BJ (cell line): ENCODE results near the gene MTNR1B. TPM values are rescaled to one million over a fixed set of nuclear protein-coding genes. Genes with fewer than 3 reads are reported as not detected.

Experiments used
- CTCF ChIA-PET: fragments of 350-600 bp; formaldehyde crosslinking; extraction: SDS; loops from one replicate; lab custom pipeline; 2021; ENCODE audit warnings: antibody characterized with exemption, inconsistent platforms; lab: Yijun Ruan, JAX
- POLR2A ChIA-PET: fragments of 300-600 bp; sonication (Branson Sonifier 250); formaldehyde crosslinking; extraction: SDS; loops from one replicate; lab custom pipeline; 2021; ENCODE audit warnings: antibody characterized with exemption; lab: Charles Lee
- DNase-seq: peaks from one replicate; pipeline ENCODE4 v3.0.0-alpha.2; 2011; ENCODE audit warnings: low read depth
- H3K27me3 ChIP-seq: 2 replicates; pipeline ENCODE4 v1.6.0; 2011; ENCODE audit warnings: low read length; ENCODE audit not compliant: control insufficient read depth, insufficient read depth
- H3K36me3 ChIP-seq: 2 replicates; pipeline ENCODE4 v1.5.1; 2011; ENCODE audit warnings: low read length; ENCODE audit not compliant: control insufficient read depth, insufficient read depth
- H3K4me3 ChIP-seq: 2 replicates; pipeline ENCODE4 v1.5.1; 2011; ENCODE audit warnings: low read depth, mild to moderate bottlenecking, control low read depth, low read length
- polyA minus RNA-seq: library from RNA; depleted of rRNA, polyadenylated mRNA; stranded (reverse); fragments of >200 nt; gene quantifications from 2 replicates; pipeline ENCODE4 v1.2.3, GENCODE V29; 2011; rRNA and poly(A)+ RNA removed
- polyA plus RNA-seq: library from polyadenylated mRNA; depleted of rRNA; stranded (reverse); fragments of >200 nt; gene quantifications from 2 replicates; pipeline ENCODE4 v1.2.3, GENCODE V29; 2011; rRNA removed
- TF ChIP-seq, protein P1 (sequence below): IDR thresholded peaks from 2 replicates; pipeline ENCODE4 v1.5.1; 2011; ENCODE audit warnings: low read depth, mild to moderate bottlenecking, control low read depth, inconsistent platforms, low read length, moderate library complexity; ENCODE audit not compliant: insufficient read depth

The MTNR1B gene
- polyA plus RNA-seq: not detected in 2 replicates
- not detected in 2 replicates for polyA minus RNA-seq

DNA sequence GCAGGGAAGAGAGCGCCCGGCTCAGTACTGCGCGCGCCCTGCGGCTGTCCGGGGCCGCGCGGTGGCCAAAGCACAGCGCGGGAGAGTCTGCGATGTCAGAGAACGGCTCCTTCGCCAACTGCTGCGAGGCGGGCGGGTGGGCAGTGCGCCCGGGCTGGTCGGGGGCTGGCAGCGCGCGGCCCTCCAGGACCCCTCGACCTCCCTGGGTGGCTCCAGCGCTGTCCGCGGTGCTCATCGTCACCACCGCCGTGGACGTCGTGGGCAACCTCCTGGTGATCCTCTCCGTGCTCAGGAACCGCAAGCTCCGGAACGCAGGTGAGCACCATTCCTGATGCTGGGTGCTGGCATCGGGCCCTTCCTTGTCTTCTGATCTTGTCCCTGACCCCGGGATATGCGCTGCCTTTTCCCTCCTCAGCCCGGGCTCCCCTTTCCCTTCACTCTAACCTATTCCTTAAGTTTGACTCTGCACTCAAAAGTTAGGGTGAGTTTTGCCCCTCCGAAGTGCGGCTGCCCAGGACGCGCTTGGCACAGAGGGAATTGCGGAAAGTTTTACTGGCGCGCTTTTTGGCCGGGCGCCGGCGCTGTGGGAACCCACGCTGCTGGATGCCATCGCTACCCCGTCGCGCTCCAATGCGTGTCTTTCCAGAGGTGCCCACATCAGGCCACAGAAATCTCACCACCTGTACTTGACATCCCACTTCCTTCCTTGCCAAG lies at the start of gene MTNR1B:
MTNR1B (plus strand) TSS at position 18 of the 714 bp plus-strand sequence; CDS start at position 93, 75 bp downstream.
- Histone ChIP-seq H3K36me3 (no peaks in the 10 kb centered on the region), H3K4me3 (no peak within 1 kb of the TSS), H3K27me3 (peaks cover 18% of the 10 kb centered on the region)
- ChIA-PET CTCF (no interaction called here), POLR2A (no interaction called here)
- TF ChIP-seq, protein P1, sequence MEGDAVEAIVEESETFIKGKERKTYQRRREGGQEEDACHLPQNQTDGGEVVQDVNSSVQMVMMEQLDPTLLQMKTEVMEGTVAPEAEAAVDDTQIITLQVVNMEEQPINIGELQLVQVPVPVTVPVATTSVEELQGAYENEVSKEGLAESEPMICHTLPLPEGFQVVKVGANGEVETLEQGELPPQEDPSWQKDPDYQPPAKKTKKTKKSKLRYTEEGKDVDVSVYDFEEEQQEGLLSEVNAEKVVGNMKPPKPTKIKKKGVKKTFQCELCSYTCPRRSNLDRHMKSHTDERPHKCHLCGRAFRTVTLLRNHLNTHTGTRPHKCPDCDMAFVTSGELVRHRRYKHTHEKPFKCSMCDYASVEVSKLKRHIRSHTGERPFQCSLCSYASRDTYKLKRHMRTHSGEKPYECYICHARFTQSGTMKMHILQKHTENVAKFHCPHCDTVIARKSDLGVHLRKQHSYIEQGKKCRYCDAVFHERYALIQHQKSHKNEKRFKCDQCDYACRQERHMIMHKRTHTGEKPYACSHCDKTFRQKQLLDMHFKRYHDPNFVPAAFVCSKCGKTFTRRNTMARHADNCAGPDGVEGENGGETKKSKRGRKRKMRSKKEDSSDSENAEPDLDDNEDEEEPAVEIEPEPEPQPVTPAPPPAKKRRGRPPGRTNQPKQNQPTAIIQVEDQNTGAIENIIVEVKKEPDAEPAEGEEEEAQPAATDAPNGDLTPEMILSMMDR: no peak
- DNase-seq: no peak

DNA sequence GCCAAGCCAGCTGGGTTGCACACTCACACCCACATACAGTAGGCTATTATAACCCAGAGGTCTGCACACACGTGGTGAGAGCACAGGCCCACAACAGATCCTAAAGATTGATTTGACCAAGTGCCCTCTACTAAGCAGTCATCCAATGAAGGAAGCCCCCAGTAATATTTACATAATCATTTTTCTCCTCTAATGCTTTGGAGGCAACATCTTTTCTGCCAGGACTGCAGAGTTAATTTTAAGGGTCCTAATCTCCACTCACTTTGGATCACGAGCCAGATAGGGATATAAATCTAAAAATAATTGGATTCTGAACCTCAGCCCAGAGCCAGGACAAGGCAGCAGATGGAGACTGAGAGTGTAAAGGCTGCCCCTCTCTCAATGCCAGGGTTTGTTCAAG lies 49.1 kb upstream of the MTNR1B start:
- ChIA-PET POLR2A (no interaction called here), CTCF (no interaction called here)
- TF ChIP-seq, protein P1: no peak
- no peak overlapping the region for H3K4me3 ChIP-seq
- DNase-seq: no peak
- no peaks in the 10 kb centered on the region for H3K36me3 ChIP-seq
- H3K27me3 ChIP-seq: no peaks in the 10 kb centered on the region

DNA sequence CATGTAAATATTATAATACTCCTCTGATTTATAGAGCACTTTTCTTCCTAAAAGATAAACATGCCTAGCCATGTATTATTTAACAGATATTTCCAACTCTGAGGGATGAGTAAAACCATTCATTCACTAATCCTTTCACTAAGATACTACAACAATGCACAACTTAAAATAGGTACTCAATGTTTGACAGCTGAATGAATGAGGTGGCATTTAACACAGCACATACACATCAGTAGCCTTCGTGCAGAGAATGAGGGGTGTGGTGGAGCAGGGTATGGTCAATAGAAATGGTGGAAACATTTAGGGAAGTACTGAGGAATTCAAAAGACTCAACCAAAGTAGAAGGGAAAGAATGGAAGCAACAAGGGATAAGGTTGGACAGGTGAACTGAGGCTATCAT lies 46.7 kb upstream of the MTNR1B start:
- no peaks in the 10 kb centered on the region for H3K27me3 ChIP-seq
- TF ChIP-seq, protein P1: no peak
- POLR2A ChIA-PET: no interaction called here
- CTCF ChIA-PET: no interaction called here
- no peaks in the 10 kb centered on the region for H3K36me3 ChIP-seq
- DNase-seq: no peak
- no peak overlapping the region for H3K4me3 ChIP-seq

DNA sequence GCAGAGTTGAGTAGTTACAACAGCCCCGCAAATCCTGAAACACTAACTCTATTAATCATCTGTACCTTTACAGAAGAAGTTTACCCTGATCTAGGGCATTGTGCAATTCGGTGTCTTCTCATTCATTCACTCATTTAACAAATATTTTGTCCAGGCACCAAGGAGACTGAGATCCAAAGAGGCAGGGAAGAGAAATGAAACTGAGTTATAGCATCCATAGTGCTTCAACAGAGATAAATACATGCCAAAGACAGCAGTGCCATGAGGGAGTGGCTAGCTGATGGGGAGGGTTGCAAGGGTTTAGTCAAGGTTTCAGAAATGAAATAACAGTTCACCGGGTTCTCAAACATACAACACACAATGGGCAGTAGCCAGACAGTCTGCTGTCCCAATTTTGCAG lies 40.2 kb upstream of the MTNR1B start:
- ChIA-PET POLR2A (no interaction called here), CTCF (no interaction called here)
- Histone ChIP-seq H3K27me3 (no peaks in the 10 kb centered on the region), H3K36me3 (no peaks in the 10 kb centered on the region), H3K4me3 (no peak overlapping the region)
- DNase-seq: no peak
- TF ChIP-seq, protein P1: no peak

DNA sequence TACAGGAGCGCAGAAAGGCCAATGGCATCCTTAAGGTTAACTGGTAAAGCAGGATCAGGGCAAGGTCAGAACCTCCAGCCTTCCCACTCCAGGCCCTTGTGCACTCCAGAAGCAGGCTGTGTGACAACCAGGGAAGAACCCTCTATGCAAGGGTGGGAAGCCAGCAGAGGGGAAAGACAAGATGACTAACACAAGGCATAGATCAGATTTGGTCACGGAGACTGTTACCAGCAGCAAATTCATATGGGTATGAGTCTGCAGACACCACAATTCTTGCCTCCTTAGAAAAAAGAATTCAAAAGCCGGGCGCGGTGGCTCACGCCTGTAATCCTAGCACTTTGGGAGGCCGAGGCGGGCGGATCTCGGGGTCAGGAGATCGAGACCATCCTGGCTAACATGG lies 39.8 kb upstream of the MTNR1B start:
- ChIA-PET POLR2A (no interaction called here), CTCF (interaction anchor here (1.3 kb wide), 1 partner anchor 12 kb away, joined by 3 read pairs; no protein-coding TSS in a partner anchor)
- TF ChIP-seq, protein P1: no peak
- no peaks in the 10 kb centered on the region for H3K36me3 ChIP-seq
- no peak overlapping the region for H3K4me3 ChIP-seq
- DNase-seq: no peak
- no peaks in the 10 kb centered on the region for H3K27me3 ChIP-seq
